GM19468 (cell line): ENCODE measurements around the gene RAB40A.
"Not testable (repeated sequence)": the region's sequence is repeated elsewhere in the genome, so short reads cannot be mapped to it uniquely, and the experiment has no call there.

Experiments
- ATAC-seq: cut with Tn5 transposase; IDR thresholded peaks from one replicate; pipeline ENCODE4 v1.9.1; 2021; ENCODE audit warnings: mild to moderate bottlenecking, moderate library complexity, moderate number of reproducible peaks; ENCODE audit not compliant: unreplicated experiment; ENCODE audit errors: extremely low read depth

RAB40A gene

GRCh38 chrX:103467887-103468286 lies 51.4 kb downstream of the RAB40A start:
- no peak for ATAC-seq

- ATAC-seq: no peak
Observed at GRCh38 chrX:103467156-103467555, 52.1 kb downstream of the RAB40A start.

DNA sequence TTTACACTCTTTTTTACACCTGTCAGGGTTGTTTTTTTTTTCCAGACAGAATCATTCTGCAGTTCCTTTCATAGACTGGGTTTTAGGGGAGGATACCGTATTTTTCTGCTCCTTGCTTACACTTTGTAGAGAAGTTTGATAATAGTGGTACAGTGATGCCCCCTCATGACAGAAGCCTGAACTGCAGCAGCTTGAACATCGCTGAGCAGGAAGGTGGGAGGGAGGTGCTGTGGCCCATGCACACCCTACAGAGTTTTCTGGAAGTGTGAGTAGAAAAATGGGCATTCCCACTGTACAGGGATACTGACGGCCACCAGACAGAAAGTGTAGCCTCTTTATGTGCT lies 54.5 kb downstream of the RAB40A start:
- ATAC-seq: peak; percentile 70

GRCh38 chrX:103464072-103464773 lies 55.1 kb downstream of the RAB40A start:
- no peak for ATAC-seq

DNA sequence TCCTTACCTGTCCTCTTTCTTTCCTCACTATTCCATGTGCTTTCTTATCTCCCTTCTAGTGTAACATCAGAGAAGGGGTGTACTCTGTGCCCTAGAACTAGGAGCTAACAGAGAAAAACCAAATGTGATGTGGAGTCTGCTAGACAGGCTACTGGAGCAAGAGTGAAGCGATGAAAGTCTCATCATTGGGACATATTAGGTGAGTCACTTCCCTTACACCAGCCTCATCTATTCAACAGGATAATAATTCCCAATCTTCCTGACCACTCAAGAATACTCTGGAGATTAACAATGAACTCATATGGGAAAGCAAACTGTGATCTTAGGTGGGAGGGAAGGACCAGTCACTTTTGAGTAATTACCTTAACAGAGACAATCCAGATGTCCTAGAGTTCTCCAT lies 58.1 kb downstream of the RAB40A start:
- ATAC-seq: no peak

DNA sequence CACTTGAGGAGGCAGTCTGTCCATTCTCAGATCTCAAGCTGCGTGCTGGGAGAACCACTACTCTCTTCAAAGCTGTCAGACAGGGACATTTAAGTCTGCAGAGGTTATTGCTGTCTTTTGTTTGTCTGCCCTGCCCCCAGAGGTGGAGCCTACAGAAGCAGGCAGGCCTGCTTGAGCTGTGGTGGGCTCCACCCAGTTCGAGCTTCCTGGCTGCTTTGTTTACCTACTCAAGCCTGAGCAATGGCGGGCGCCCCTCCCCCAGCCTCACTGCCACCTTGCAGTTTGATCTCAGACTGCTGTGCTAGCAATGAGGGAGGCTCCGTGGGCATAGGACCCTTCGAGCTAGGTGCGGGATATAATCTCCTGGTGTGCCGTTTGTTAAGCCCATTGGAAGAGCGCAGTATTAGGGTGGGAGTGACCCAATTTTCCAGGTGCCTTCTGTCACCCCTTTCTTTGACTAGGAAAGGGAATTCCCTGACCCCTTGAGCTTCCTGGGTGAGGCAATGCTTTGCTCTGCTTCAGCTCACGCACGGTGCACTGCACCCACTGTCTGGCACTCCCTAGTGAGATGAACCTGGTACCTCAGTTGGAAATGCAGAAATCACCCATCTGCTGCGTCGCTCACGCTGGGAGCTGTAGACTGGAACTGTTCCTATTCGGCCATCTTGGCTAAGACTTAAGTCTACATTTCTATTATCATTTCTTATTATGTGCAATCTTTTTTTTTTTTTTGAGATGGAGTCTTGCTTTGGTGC lies 59.1 kb downstream of the RAB40A start:
- ATAC-seq: not testable (repeated sequence)

- no peak for ATAC-seq
Observed at GRCh38 chrX:103453655-103454054, 65.6 kb downstream of the RAB40A start.
